K562 (cell line): ENCODE measurements around the gene ENTREP3. TPM values are rescaled to one million over a fixed set of nuclear protein-coding genes. Genes with fewer than 3 reads are reported as not detected.
A peak's percentile ranks its signal among the peaks of the same experiment; 100 is the strongest.

ENCODE experiments used
- CBX1 ChIP-seq: sonication (generic); IDR thresholded peaks from 2 replicates; pipeline ENCODE4 v1.6.1; 2016; ENCODE audit warnings: antibody characterized with exemption, low read depth, mild to moderate bottlenecking
- EGR1 ChIP-seq: fragments of 450-650 bp; conservative IDR thresholded peaks from 2 replicates; pipeline ENCODE4 v1.6.1; 2017; ENCODE audit warnings: mild to moderate bottlenecking
- ERF ChIP-seq: fragments of 450-650 bp; formaldehyde crosslinking; IDR thresholded peaks from 2 replicates; pipeline ENCODE4 v1.4.0; 2020; ENCODE audit warnings: mild to moderate bottlenecking, mixed read lengths
- FUS ChIP-seq: fragments of 200-400 bp; formaldehyde crosslinking; optimal IDR thresholded peaks from 2 replicates; pipeline ENCODE3; 2017; ENCODE audit warnings: low read depth, low read length
- HNRNPH1 ChIP-seq: fragments of 200-400 bp; formaldehyde crosslinking; optimal IDR thresholded peaks from 2 replicates; pipeline ENCODE3; 2017; ENCODE audit warnings: low read depth, mild to moderate bottlenecking, low read length, moderate library complexity
- MEF2A ChIP-seq: IDR thresholded peaks from 2 replicates; pipeline ENCODE4 v1.6.1; 2011; ENCODE audit warnings: low read depth, mild to moderate bottlenecking, low read length, moderate library complexity; ENCODE audit not compliant: control insufficient read depth
- RBM14 ChIP-seq: fragments of 200-400 bp; formaldehyde crosslinking; IDR thresholded peaks from 2 replicates; pipeline ENCODE4 v1.6.1; 2018; ENCODE audit warnings: low read depth, mild to moderate bottlenecking, low read length, moderate library complexity, borderline replicate concordance; ENCODE audit not compliant: insufficient read depth
- SMAD2 ChIP-seq: fragments of 150-350 bp; IDR thresholded peaks from 2 replicates; pipeline ENCODE4 v1.6.1; 2014; ENCODE audit warnings: low read depth, mild to moderate bottlenecking, low read length
- TAF9B ChIP-seq: fragments of 450-650 bp; IDR thresholded peaks from 2 replicates; pipeline ENCODE4 v1.6.1; 2018; ENCODE audit warnings: mild to moderate bottlenecking; ENCODE audit not compliant: partially characterized antibody
- TARDBP ChIP-seq: fragments of 450-650 bp; IDR thresholded peaks from 2 replicates; pipeline ENCODE4 v1.6.1; 2016
- TCF7 ChIP-seq: sonication (generic); IDR thresholded peaks from 2 replicates; pipeline ENCODE4 v1.6.1; 2016; ENCODE audit warnings: antibody characterized with exemption, borderline replicate concordance
- ZNF253 ChIP-seq: fragments of 250-450 bp; sonication (Bioruptor Pico); conservative IDR thresholded peaks from 2 replicates; pipeline ENCODE4 v1.6.1; 2021; ENCODE audit warnings: mild to moderate bottlenecking
- ZNF41 ChIP-seq: fragments of 250-450 bp; sonication (Bioruptor Pico); conservative IDR thresholded peaks from 2 replicates; pipeline ENCODE4 v1.4.0; 2020; ENCODE audit warnings: mild to moderate bottlenecking
- ZNF507 ChIP-seq: conservative IDR thresholded peaks from 2 replicates; pipeline ENCODE4 v1.6.1; 2017; ENCODE audit warnings: missing genetic modification characterization, missing compliant biosample characterization
- ZNF668 ChIP-seq: fragments of 250-450 bp; sonication (Bioruptor Pico); IDR thresholded peaks from 2 replicates; pipeline ENCODE4 v1.8.0; 2022; ENCODE audit warnings: mild to moderate bottlenecking, inconsistent platforms
- polyA plus RNA-seq, 8 experiments: library from polyadenylated mRNA; depleted of rRNA in 4 of 8; stranded (reverse) in 5 of 8; unstranded in 3 of 8; fragments of >200 nt; fragmentation: Nextera tagmentation in 2 of 8; fragmentation: Illumina TruSeq in 1 of 8; extraction: Ambion mirVana in 2 of 8; extraction: Trizol in 1 of 8; gene quantifications; 2 replicates each; pipeline versions ENCODE4 v1.2.1 to v1.2.3, GENCODE V29; 2011 to 2014; ENCODE audit warnings: inconsistent platforms in 1 of 8, missing spikeins in 1 of 8
- total RNA-seq, 7 experiments: library from RNA; depleted of rRNA in 6 of 7; stranded (reverse); fragments of >200 nt in 6 of 7; fragmentation: Illumina TruSeq in 2 of 7; extraction: Trizol in 2 of 7; gene quantifications; 2 replicates each; pipeline versions ENCODE4 v1.2.1 to v1.2.3, GENCODE V29; 2011 to 2021; ENCODE audit warnings: low replicate concordance in 1 of 7
- TF ChIP-seq, protein P1 (sequence below): sonication (generic); formaldehyde crosslinking; IDR thresholded peaks from 2 replicates; pipeline ENCODE4 v1.9.0; 2022; ENCODE audit warnings: mild to moderate bottlenecking, missing genetic modification reagents
- TF ChIP-seq, protein P2 (sequence below): sonication (generic); formaldehyde crosslinking; IDR thresholded peaks from 2 replicates; pipeline ENCODE4 v1.8.0; 2022; ENCODE audit warnings: mild to moderate bottlenecking, missing genetic modification reagents
- TF ChIP-seq, protein P3 (sequence below): fragments of 450-650 bp; IDR thresholded peaks from 2 replicates; pipeline ENCODE4 v1.6.1; 2018; ENCODE audit not compliant: partially characterized antibody
- TF ChIP-seq, protein P4 (sequence below): IDR thresholded peaks from 2 replicates; pipeline ENCODE4 v1.6.1; 2012; ENCODE audit warnings: low read depth, low read length, improper control_type of control experiment, borderline replicate concordance

Gene ENTREP3
- total and polyA plus RNA-seq, 9 of the 15 experiments (the other 6 are each of a cell fraction or from before 2014, with no cell fraction given): 1.9 to 41.8 (median 5.9) TPM

DNA sequence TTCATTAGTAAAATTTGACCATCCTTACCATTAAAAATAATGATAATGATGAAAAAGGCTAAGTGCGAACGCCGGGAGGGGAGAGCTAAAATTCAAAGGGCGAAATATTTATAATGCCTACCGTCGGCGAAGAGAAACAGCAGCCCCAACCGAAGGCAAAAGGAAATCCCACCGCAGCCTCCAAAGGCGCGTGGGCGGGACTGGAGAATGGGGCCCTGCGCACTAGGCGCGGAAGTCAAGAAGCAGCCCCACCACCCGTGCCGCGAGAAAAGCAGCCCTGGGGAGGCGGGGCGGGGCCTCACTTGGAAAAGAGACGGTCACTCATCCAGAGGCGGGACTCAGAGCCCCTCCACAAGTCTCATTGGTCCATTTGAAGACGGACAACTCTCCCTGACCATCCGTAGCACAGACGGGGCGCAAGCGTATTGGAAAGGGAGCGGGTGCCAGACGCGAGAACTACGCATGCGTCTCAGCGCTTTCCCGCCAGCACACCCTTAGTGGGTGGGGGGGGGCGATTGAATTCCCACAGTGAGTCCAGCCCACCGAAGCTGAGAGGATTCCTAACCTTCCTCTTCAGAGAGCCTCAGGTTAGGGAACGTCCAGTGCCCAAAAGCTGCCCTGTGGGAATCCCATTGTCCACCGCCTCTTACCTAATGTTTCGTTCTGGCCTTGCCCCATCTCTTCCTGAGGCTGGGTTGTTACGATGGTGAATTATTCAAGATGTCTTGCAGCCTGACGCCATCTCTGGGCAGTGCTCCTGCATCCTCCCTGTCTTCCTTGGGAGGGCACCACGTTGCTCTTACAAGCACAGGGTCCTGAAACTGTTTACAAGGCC lies 27.8 kb downstream of the ENTREP3 start (continued):
- TF ChIP-seq, protein P1, sequence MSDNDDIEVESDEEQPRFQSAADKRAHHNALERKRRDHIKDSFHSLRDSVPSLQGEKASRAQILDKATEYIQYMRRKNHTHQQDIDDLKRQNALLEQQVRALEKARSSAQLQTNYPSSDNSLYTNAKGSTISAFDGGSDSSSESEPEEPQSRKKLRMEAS (CRISPR knock-in tag): peak; percentile 38
- TF ChIP-seq, protein P2, sequence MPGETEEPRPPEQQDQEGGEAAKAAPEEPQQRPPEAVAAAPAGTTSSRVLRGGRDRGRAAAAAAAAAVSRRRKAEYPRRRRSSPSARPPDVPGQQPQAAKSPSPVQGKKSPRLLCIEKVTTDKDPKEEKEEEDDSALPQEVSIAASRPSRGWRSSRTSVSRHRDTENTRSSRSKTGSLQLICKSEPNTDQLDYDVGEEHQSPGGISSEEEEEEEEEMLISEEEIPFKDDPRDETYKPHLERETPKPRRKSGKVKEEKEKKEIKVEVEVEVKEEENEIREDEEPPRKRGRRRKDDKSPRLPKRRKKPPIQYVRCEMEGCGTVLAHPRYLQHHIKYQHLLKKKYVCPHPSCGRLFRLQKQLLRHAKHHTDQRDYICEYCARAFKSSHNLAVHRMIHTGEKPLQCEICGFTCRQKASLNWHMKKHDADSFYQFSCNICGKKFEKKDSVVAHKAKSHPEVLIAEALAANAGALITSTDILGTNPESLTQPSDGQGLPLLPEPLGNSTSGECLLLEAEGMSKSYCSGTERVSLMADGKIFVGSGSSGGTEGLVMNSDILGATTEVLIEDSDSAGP (CRISPR knock-in tag): peak; percentile 39; the same call in 1 of the 2 replicates
- no peak for TF ChIP-seq ERF (CRISPR knock-in tag)
- TF ChIP-seq SMAD2: no peak
- no peak for TF ChIP-seq ZNF253
- TF ChIP-seq TARDBP: peak; percentile 51; the same call in 1 of the 2 replicates
- TF ChIP-seq HNRNPH1: no peak
- TF ChIP-seq ZNF668 (CRISPR knock-in tag): no peak
- TF ChIP-seq EGR1: peak; percentile 97
- TF ChIP-seq TCF7: no peak
- no peak for TF ChIP-seq RBM14
- TF ChIP-seq MEF2A: no peak
- TF ChIP-seq, protein P3, sequence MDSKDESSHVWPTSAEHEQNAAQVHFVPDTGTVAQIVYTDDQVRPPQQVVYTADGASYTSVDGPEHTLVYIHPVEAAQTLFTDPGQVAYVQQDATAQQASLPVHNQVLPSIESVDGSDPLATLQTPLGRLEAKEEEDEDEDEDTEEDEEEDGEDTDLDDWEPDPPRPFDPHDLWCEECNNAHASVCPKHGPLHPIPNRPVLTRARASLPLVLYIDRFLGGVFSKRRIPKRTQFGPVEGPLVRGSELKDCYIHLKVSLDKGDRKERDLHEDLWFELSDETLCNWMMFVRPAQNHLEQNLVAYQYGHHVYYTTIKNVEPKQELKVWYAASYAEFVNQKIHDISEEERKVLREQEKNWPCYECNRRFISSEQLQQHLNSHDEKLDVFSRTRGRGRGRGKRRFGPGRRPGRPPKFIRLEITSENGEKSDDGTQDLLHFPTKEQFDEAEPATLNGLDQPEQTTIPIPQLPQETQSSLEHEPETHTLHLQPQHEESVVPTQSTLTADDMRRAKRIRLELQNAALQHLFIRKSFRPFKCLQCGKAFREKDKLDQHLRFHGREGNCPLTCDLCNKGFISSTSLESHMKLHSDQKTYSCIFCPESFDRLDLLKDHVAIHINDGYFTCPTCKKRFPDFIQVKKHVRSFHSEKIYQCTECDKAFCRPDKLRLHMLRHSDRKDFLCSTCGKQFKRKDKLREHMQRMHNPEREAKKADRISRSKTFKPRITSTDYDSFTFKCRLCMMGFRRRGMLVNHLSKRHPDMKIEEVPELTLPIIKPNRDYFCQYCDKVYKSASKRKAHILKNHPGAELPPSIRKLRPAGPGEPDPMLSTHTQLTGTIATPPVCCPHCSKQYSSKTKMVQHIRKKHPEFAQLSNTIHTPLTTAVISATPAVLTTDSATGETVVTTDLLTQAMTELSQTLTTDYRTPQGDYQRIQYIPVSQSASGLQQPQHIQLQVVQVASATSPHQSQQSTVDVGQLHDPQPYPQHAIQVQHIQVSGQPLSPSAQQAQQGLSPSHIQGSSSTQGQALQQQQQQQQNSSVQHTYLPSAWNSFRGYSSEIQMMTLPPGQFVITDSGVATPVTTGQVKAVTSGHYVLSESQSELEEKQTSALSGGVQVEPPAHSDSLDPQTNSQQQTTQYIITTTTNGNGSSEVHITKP: peak; percentile 81
- no peak for TF ChIP-seq ZNF41 (CRISPR knock-in tag)
- no peak for TF ChIP-seq FUS
- TF ChIP-seq ZNF507 (tag): no peak
- peak; percentile 85 for TF ChIP-seq TAF9B
- TF ChIP-seq, protein P4, sequence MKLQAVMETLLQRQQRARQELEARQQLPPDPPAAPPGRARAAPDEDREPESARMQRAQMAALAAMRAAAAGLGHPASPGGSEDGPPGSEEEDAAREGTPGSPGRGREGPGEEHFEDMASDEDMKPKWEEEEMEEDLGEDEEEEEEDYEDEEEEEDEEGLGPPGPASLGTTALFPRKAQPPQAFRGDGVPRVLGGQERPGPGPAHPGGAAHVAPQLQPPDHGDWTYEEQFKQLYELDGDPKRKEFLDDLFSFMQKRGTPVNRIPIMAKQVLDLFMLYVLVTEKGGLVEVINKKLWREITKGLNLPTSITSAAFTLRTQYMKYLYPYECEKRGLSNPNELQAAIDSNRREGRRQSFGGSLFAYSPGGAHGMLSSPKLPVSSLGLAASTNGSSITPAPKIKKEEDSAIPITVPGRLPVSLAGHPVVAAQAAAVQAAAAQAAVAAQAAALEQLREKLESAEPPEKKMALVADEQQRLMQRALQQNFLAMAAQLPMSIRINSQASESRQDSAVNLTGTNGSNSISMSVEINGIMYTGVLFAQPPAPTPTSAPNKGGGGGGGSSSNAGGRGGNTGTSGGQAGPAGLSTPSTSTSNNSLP: no peak
- TF ChIP-seq CBX1: no peak
